Left hindlimb (tissue), 1 donor: ENCODE measurements around the gene OR5C1.
"Not testable (repeated sequence)": the region's sequence is repeated elsewhere in the genome, so short reads cannot be mapped to it uniquely, and the experiment has no call there.

ENCODE experiments used
- DNase-seq: peaks from one replicate; pipeline ENCODE4 v3.0.0-alpha.2; 2018

Gene OR5C1

DNA sequence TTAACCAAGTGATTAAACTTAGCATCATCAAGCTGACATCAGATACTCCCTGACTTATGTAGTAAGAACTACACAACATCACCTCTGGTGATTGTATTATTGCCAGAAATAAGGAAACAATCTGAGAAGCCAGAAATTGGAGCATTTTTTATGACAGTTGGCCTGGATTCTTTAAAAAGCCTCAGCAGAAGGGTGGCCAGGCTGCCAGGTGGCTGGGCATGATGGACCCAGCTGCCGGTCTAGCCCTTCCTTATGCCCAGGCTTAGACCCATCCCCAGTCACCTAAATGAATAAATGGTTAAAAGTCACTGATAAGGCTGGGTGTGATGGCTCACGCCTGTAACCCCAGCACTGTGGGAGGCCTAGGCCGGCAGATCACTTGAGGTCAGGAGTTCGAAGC, 24.0 kb downstream of the OR5C1 start:
- no peak for DNase-seq

DNA sequence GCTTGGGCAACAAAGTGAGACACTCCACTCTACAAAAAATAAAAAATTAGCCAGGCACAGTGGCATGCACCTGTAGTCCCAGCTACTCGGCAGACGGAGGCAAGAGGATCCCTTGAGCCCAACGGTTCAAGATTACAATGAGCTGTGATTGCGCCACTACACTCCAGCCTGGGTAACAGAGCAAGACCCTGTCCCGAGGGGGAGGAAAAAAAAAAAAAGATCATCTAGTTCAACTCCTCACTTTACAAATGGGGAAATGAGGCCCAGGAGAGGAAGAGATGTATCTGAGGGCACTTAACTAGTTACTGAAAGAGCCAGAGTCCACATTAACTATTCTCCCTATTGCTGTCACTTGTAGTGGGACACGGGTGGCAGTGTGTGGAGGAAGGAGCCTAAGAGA, 25.8 kb downstream of the OR5C1 start:
- no peak for DNase-seq

DNA sequence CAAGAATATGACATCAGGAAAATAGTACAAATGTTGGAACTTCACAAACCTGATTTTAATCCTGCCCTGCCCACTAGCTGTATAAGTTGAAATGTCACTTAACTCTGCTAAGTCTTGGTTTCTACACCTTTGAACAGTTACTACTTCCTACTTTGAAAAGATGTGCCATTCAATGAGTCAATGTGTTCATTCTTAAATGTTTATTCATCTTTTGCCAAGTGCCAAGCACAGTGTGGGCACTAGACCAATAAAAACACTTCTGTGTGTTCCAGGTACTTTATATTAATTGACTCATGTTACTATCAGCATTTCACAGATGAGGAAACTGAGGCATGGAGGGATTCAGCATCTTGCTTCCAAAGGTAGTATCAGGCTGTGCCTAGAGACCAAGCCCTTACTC, 26.8 kb downstream of the OR5C1 start:
- no peak for DNase-seq

DNA sequence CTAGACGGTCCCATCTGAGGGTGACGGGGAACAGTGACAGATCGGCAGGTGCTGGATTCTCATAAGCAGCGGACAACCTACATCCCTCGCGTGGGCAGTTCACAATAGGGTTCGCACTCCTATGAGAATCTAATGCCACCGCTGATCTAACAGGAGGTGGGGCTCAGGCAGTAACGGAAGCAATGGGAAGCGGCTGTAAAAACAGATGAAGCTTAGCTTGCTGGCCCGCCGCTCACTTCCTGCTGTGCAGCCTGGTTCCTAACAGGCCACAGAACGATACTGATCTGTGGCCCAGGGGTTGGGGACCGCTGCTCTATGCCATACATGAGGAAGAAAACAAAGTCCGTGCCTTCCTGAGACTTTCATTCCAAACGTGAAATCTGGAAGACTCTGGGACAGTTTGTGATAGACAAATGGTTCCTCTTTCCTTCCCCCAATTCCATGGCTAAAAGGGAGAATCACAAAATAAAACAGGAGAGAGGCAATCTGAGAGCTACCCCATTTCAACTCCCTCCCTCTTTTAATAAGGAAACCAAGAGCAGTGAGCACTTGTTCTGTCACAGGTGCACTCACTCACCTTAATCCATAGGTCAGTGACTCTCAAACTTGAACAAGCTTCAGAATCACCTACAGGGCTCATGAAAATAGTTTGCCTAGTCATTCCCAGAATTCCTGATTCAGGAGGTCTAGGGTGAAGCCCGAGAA, 27.6 kb downstream of the OR5C1 start:
- no peak for DNase-seq

DNA sequence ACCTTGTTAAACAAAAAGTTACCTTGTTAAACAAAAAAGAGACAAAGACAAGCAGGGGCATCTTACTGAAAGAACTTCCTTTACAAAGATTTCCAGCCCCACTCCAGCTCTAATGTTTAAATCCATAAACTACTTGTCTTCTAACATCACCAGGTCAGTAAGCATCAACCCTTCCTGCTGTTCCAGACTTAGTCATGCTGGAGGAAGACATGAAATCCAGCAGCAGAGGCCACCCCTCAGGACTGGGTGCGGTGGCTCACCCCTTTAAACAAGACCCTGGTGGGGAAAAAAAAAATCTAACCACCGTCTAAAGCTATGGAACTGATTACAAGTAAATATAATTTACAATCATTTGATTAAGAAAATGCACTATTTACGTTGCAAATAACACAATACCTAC, 30.6 kb downstream of the OR5C1 start:
- no peak for DNase-seq

DNA sequence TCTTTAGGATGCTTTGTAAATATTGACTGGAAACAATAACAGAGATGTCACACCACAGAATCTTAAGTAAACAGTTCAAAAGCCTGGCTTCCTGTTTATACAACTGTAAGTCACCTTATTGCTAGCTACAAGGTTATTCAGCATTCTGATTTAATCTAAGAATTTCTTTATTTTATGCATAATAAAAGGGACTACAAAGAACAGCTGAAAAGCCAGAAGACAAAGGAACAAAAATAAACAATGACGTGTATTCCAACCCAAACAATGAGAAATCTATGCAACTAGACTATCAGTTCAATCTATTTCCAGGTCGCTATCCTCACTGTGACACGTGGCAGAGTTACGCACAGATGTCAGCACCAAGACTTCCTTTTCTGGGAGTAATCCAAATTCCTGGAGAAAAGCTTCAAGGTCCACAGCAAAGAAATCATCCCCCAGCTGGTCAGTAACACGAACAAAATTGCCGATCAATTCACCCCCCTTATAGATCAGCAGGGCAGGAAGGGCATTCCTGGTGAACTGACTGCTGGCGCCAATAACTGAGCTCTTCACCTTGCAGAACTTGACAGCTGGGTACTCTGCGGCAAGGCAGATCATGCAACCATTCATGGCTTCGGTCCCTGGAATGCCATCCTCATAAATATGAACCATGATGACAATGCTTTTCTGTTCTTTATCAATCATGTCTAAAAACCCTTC, 31.2 kb downstream of the OR5C1 start:
- DNase-seq: no peak

DNA sequence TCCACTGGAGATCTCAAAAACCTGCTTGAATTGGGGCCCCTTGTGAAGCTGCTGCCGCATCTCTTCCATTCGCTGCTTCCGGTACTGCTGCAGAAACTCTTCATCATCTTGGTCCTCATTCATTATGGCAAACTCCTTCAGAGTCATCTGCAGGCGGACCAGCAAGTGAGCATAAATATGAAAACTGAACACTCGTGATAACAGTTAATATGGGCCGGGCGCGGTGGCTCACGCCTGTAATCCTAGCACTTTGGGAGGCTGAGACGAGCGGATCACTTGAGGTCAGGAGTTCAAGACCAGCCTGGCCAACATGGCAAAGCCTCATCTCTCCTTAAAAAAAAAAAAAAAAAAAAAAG, 31.7 kb downstream of the OR5C1 start:
- DNase-seq: no peak

DNA sequence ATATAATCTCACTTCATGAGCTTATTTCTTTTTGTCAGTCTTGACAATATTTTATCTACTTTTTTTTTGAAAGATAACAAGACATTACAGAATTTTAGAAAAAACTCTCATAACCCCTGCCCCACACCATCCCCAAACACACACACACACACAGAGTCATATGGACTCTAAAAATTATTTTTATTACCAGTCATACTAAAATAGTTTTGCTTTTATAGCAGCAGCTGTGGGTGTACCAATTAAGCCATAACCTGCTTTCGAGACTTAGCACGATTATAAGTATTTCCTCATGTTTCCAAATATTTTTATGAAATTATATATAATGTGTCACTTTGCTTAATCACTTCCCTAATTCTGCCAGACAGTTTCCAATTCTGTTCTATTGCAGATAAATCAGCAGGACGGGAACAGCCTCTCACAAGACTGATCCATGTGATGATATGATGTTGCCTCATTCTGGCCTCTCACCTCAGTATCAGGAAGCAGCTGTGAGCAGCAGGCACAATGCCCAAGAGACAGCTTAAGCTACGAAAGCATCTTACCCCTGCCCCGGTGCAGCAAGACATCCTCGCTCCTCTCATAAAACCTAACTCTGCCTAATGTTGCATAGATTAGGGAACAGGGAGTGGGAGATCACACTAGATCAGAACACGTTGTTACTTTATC, 32.7 kb downstream of the OR5C1 start:
- DNase-seq: no peak

DNA sequence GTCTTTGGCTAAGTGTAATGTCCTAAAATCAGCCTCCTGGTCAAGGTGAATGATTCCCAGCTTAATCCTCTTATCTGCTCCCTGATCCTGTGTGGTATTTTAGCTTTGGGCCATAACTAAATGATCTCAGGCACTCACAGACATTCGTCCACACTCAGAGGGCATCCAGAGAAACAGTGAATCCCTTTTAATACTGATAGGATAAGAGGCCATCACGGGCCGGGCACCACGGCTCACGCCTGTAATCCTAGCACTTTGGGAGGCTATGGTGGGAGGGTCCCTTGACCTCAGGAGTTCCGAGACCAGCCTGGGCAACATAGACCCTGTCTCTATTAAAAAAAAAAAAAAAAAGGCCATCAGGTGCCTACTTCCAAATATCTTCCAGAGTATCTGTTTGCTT, 33.3 kb downstream of the OR5C1 start:
- no peak for DNase-seq

DNA sequence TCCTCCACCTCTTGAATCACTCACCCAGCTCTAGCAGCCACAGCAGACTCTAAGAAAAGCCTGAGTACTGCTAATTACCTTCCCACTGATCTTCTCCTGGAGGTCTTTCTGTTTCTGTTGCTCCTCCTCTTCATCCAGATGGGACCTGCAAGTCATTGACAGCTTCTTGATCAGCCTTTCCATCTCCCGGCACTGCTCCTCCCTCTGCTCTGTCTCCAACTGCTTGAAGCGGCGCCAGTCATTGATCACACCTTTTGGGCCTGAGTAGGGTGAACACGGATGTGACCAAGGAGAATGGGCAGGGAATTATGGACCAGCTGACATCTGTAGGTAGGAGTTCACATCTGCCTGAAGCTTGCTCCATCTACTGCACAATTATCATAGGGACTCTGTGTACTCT, 34.2 kb downstream of the OR5C1 start:
- DNase-seq: no peak

DNA sequence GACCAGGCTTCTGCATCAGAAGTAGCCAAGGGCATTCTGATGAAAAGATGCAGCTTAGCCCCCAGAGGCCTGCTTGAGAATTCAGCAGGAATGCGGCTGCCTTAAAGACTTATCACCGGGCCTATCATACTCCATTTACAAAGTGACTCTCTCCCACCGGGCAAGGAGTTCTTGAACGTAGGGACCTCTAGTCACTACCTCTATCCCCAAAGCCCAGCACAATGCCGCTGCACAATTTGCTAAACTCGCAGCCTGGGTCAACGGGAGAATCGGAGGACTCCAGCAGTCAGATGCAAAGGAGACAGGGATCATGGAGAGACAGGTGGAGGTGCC, 39.0 kb downstream of the OR5C1 start:
- DNase-seq: no peak

DNA sequence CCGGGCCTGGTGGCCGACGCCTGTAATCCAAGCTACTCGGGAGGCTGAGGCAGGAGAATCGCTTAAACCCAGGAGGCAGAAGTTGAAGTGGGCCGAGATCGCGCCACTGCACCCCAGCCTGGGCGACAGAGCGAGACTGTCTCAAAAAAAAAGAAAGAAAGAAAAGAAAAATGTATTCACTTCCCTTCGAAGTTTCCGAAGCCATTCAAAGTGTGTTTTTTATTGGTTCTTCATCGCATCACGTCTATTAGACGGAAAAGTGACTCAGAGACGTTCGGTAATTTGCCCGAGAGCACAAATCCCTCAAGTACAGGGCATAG, 40.2 kb downstream of the OR5C1 start:
- not testable (repeated sequence) for DNase-seq

DNA sequence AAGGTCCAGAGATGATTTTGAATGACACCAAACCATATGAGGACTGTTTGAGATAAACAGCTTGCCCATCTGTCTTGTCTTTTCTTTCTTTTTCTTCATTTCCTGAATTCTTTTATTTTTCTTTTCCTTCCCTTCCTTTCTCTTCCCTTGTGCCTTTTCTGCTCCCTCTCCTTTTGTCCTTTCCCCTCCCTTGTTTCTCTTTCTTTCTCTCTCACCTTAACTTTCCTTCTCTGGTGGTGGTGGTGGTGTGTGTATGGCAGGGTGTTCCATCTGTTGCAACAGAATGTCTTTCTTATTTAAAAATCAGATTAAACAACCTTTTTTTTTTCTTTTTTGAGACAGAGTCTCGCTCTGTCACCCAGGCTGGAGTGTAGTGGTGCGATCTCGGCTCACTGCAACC, 43.5 kb downstream of the OR5C1 start:
- DNase-seq: no peak

DNA sequence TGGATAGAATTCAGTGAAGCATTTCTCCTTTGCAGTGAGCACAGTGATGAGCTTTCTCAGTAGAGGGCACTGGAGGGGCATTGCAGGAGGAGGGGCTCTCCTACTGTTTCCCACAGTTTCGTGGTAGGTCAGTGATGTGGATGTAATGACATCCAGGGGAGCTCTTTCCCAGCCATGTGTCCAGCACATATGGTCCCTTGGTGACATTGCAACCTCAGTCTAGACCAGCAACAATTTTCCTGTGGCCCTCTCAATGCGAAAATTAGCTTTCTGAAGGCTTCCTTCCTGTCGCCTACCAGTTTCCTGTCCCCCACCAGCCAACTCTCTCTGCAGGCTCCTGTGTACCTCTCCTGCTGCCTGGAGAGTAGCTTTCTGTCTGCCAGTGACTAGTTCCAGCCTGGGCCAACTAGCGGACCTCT, 46.6 kb downstream of the OR5C1 start:
- no peak for DNase-seq

DNA sequence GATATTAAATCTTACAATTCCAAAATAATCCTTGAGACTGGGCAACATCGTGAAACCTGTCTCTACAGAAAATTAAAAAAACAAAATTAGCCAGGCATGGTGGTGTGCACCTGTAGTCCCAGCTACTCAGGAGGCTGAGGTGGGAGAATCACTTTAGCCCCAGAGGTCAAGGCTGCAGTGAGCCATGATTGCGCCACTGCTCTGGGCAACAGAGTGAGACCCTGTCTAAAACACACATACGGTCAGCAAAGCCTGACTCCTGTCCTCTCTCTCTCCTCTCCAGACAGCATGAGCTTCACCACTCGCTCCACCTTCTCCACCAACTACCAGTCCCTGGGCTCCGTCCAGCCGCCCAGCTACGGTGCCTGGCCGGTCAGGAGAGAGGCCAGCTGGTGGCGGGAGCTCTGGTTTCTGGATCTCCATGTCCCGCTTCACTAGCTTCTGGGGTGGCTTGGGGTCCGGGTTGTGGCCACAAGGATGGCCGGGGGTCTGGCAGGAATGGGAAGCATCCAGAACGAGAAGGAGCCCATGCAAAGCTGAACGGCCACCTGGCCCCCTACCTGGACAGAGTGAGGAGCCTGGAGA, 48.6 kb downstream of the OR5C1 start:
- no peak for DNase-seq

DNA sequence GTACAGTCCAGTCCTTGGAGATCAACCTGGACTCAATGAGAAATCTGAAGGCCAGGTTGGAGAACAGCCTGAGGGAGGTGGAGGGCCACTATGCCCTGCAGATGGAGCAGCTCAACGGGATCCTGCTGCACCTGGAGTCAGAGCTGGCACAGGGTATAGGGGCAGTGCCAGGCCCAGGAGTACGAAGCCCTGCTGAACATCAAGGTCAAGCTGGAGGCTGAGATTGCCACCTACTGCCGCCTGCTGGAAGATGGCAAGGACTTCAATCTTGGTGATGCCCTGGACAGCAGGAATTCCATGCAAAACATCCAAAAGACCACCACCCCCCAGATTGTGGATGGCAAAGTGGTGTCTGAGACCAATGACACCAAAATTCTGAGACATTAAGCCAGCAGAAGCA, 49.7 kb downstream of the OR5C1 start:
- DNase-seq: not testable (repeated sequence)
